GM23338 (cell line): Measurements from ENCODE around the gene PDE2A. TPM values are rescaled to one million over a fixed set of nuclear protein-coding genes. Genes with fewer than 3 reads are reported as not detected.

Experiments
- ATAC-seq: fragments of 200-7000 bp; cut with Tn5 transposase; 3 replicates; pipeline ENCODE4 v1.9.1; 2020
- DNase-seq: peaks from one replicate; pipeline ENCODE4 v3.0.0-alpha.2; 2015; ENCODE audit warnings: low spot score
- H2AFZ ChIP-seq: fragments of 200-600 bp; sonication (generic); 2 replicates; pipeline ENCODE4 v1.8.0; 2016; ENCODE audit warnings: antibody characterized with exemption, mild to moderate bottlenecking, moderate library complexity
- H3F3A ChIP-seq: fragments of 200-600 bp; sonication (generic); replicated peaks from 2 replicates; pipeline ENCODE4 v1.8.0; 2017; ENCODE audit warnings: antibody characterized with exemption, mixed run types, low read depth
- H3K27ac ChIP-seq: fragments of 200-600 bp; sonication (generic); 2 replicates; pipeline ENCODE4 v1.6.1; 2016; ENCODE audit warnings: low read depth
- H3K27me3 ChIP-seq: fragments of 200-600 bp; sonication (generic); 2 replicates; pipeline ENCODE4 v1.8.0; 2016; ENCODE audit warnings: mild to moderate bottlenecking, mixed run types, moderate library complexity; ENCODE audit not compliant: insufficient read depth
- H3K36me3 ChIP-seq: fragments of 200-600 bp; sonication (generic); 2 replicates; pipeline ENCODE4 v1.8.0; 2016; ENCODE audit warnings: mild to moderate bottlenecking; ENCODE audit not compliant: insufficient read depth
- H3K4me1 ChIP-seq: fragments of 200-600 bp; sonication (generic); 2 replicates; pipeline ENCODE4 v1.8.0; 2016; ENCODE audit warnings: mild to moderate bottlenecking, moderate library complexity; ENCODE audit not compliant: insufficient read depth
- H3K4me2 ChIP-seq: fragments of 200-600 bp; sonication (generic); 2 replicates; pipeline ENCODE4 v1.7.1; 2017; ENCODE audit warnings: mixed run types
- H3K4me3 ChIP-seq: fragments of 200-600 bp; sonication (generic); 2 replicates; pipeline ENCODE4 v1.6.1; 2016; ENCODE audit warnings: mixed run types
- H3K79me2 ChIP-seq: fragments of 200-600 bp; sonication (generic); replicated peaks from 2 replicates; pipeline ENCODE4 v1.8.0; 2017; ENCODE audit warnings: mild to moderate bottlenecking; ENCODE audit not compliant: insufficient read depth
- H3K9me2 ChIP-seq: fragments of 200-600 bp; sonication (generic); 2 replicates; pipeline ENCODE4 v1.8.0; 2017; ENCODE audit not compliant: insufficient read depth
- H4K20me1 ChIP-seq: fragments of 200-600 bp; sonication (generic); replicated peaks from 2 replicates; pipeline ENCODE4 v1.8.0; 2017; ENCODE audit warnings: mild to moderate bottlenecking; ENCODE audit not compliant: insufficient read depth
- H3K27ac Mint-ChIP-seq: 2 replicates; pipeline ENCODE4 v1.8.0; 2020; ENCODE audit warnings: inconsistent platforms, mild to moderate bottlenecking, moderate library complexity, mixed read lengths
- H3K27me3 Mint-ChIP-seq: 3 replicates; pipeline ENCODE4 v1.8.0; 2022; ENCODE audit warnings: low read depth, mild to moderate bottlenecking, moderate library complexity, mixed read lengths, inconsistent platforms; ENCODE audit not compliant: insufficient read depth, poor library complexity
- H3K36me3 Mint-ChIP-seq: 3 replicates; pipeline ENCODE4 v1.8.0; 2021; ENCODE audit warnings: low read depth, mild to moderate bottlenecking, inconsistent platforms, moderate library complexity, mixed read lengths
- H3K4me1 Mint-ChIP-seq: 3 replicates; pipeline ENCODE4 v1.8.0; 2020; ENCODE audit warnings: mild to moderate bottlenecking, inconsistent platforms, mixed read lengths
- H3K4me3 Mint-ChIP-seq: 3 replicates; pipeline ENCODE4 v1.8.0; 2021; ENCODE audit warnings: moderate library complexity, mild to moderate bottlenecking, inconsistent platforms, mixed read lengths
- H3K9me3 Mint-ChIP-seq: 3 replicates; pipeline ENCODE4 v1.8.0; 2020; ENCODE audit warnings: moderate library complexity, mild to moderate bottlenecking, inconsistent platforms, mixed read lengths
- CREB1 ChIP-seq: fragments of 250-450 bp; sonication (Bioruptor Pico); IDR thresholded peaks from 2 replicates; pipeline ENCODE4 v1.5.0; 2020; ENCODE audit warnings: low read depth, mild to moderate bottlenecking, moderate library complexity
- CTCF ChIP-seq, 2 experiments: fragments of 200-600 bp in 1 of 2; sonication (generic) in 1 of 2; conservative IDR thresholded peaks; 2 replicates each; pipeline versions ENCODE4 v1.5.1 to v1.6.1; 2016 to 2017; ENCODE audit warnings: antibody characterized with exemption in 2 of 2, low read depth in 2 of 2, mild to moderate bottlenecking in 2 of 2, moderate library complexity in 1 of 2
- ETS1 ChIP-seq: IDR thresholded peaks from 2 replicates; pipeline ENCODE4 v1.6.1; 2016; ENCODE audit warnings: antibody characterized with exemption
- EZH2 ChIP-seq: fragments of 200-600 bp; sonication (generic); IDR thresholded peaks from one replicate; pipeline ENCODE4 v1.8.0; 2017; ENCODE audit warnings: antibody characterized with exemption, mild to moderate bottlenecking, low read depth; ENCODE audit not compliant: unreplicated experiment
- EZH2phosphoT487 ChIP-seq: fragments of 200-600 bp; sonication (generic); IDR thresholded peaks from one replicate; pipeline ENCODE4 v1.8.1; 2018; ENCODE audit warnings: antibody characterized with exemption; ENCODE audit not compliant: unreplicated experiment
- JUNB ChIP-seq: IDR thresholded peaks from one replicate; pipeline ENCODE4 v1.6.1; 2016; ENCODE audit warnings: antibody characterized with exemption; ENCODE audit not compliant: unreplicated experiment
- NANOG ChIP-seq: IDR thresholded peaks from 2 replicates; pipeline ENCODE4 v1.6.1; 2016; ENCODE audit warnings: antibody characterized with exemption, borderline replicate concordance
- POLR2AphosphoS5 ChIP-seq: IDR thresholded peaks from 2 replicates; pipeline ENCODE4 v1.6.1; 2016; ENCODE audit warnings: antibody characterized with exemption, low read depth
- REST ChIP-seq: IDR thresholded peaks from one replicate; pipeline ENCODE4 v1.6.1; 2018; ENCODE audit warnings: antibody characterized with exemption; ENCODE audit not compliant: unreplicated experiment
- STAT1 ChIP-seq: IDR thresholded peaks from one replicate; pipeline ENCODE4 v1.6.1; 2016; ENCODE audit warnings: antibody characterized with exemption; ENCODE audit not compliant: unreplicated experiment
- ZNF114 ChIP-seq: fragments of 250-450 bp; sonication (Bioruptor Pico); IDR thresholded peaks from 2 replicates; pipeline ENCODE4 v1.5.0; 2020; ENCODE audit warnings: mild to moderate bottlenecking, moderate library complexity
- ZNF331 ChIP-seq: fragments of 250-450 bp; sonication (Bioruptor Pico); IDR thresholded peaks from 2 replicates; pipeline ENCODE4 v1.5.0; 2020; ENCODE audit warnings: low read depth, mild to moderate bottlenecking, moderate library complexity
- ZNF462 ChIP-seq: fragments of 250-450 bp; sonication (Bioruptor Pico); IDR thresholded peaks from 2 replicates; pipeline ENCODE4 v1.5.0; 2020; ENCODE audit warnings: mild to moderate bottlenecking, moderate library complexity
- polyA plus RNA-seq: library from polyadenylated mRNA; unstranded; fragments of >200 nt; fragmentation: Nextera tagmentation; extraction: Ambion mirVana; gene quantifications from 2 replicates; pipeline ENCODE4 v1.2.1, GENCODE V29; 2016
- total RNA-seq: library from RNA; depleted of rRNA; stranded (reverse); fragments of >200 nt; shearing (Covaris generic); gene quantifications from 2 replicates; pipeline ENCODE4 v1.2.3, GENCODE V29; 2014

Gene PDE2A
- total and polyA plus RNA-seq, 2 experiments from 2014 or later, result 4.3 to 16.2 TPM

GRCh38 chr11:72534371-72535193 lies 139.6 kb downstream of the PDE2A start:
- H3K4me3 Mint-ChIP-seq, result no peak overlapping the region
- H3K4me1 Mint-ChIP-seq, result peaks cover 34% of the 10 kb centered on the region
- peak overlapping the region; percentile 96 for H3K27ac Mint-ChIP-seq
- TF ChIP-seq ETS1 (no peak), REST (no peak), EZH2phosphoT487 (no peak), CREB1 (CRISPR knock-in tag) (no peak), POLR2AphosphoS5 (no peak), EZH2 (no peak), CTCF (conservative IDR thresholded peaks at IDR 0.05; ENCODE audit: low read depth in 2 of 2) (no peak), ZNF462 (CRISPR knock-in tag) (no peak), ZNF331 (CRISPR knock-in tag) (no peak), ZNF114 (CRISPR knock-in tag) (no peak), STAT1 (no peak), JUNB (no peak), NANOG (no peak)
- H3K79me2 ChIP-seq, result no peaks in the 10 kb centered on the region
- H4K20me1 ChIP-seq, result no peaks in the 10 kb centered on the region
- H3K27me3 ChIP-seq, result no peaks in the 10 kb centered on the region
- peaks cover 4% of the 10 kb centered on the region; the same call in 1 of the 2 replicates for H3K9me2 ChIP-seq
- DNase-seq (peak; percentile 47), ATAC-seq (peak; percentile 87)
- H3K4me2 ChIP-seq, result peak overlapping the region; percentile 66
- peak overlapping the region; percentile 85 for H2AFZ ChIP-seq
- H3K4me3 ChIP-seq, result no peak overlapping the region
- peaks cover 33% of the 10 kb centered on the region for H3K4me1 ChIP-seq
- peaks cover 8% of the 10 kb centered on the region for H3K27me3 Mint-ChIP-seq
- peaks cover 2% of the 10 kb centered on the region; the same call in 2 of the 3 replicates for H3K9me3 Mint-ChIP-seq
- peak overlapping the region; percentile 74; the same call in 1 of the 2 replicates for H3K27ac ChIP-seq
- no peaks in the 10 kb centered on the region for H3K36me3 Mint-ChIP-seq
- no peaks in the 10 kb centered on the region for H3K36me3 ChIP-seq
- no peaks in the 10 kb centered on the region for H3F3A ChIP-seq
